Spleen (tissue), 7 donors: ENCODE measurements around the gene BNC2.

Source experiments
- POLR2A ChIP-seq, 3 donors: fragments of 450-650 bp; IDR thresholded peaks; one replicate each; pipeline ENCODE4 v1.5.1; 2017; ENCODE audit warnings: antibody characterized with exemption in 3 of 3, mild to moderate bottlenecking in 1 of 3
- POLR2AphosphoS5 ChIP-seq, 3 donors: sonication (generic); formaldehyde crosslinking; IDR thresholded peaks; one replicate each; pipeline ENCODE4 v1.5.1; 2017; ENCODE audit warnings: antibody characterized with exemption in 3 of 3
- TF ChIP-seq, protein P1 (sequence below), 11 experiments: fragments of 200-600 bp in 7 of 11; fragments of 450-650 bp in 4 of 11; sonication (generic) in 4 of 11; IDR thresholded peaks in 8 of 11; conservative IDR thresholded peaks in 3 of 11; 1 replicate in 7 of 11; 2 replicates in 4 of 11; pipeline versions ENCODE4 v1.4.0 to v1.8.0; 2016 to 2021; ENCODE audit warnings: antibody characterized with exemption in 11 of 11, inconsistent platforms in 4 of 11, mild to moderate bottlenecking in 1 of 11
- donor health status: DM: no; HTN: no; CAD: no; lungs with moderate emphysema.
- donor health status: DM: no; HTN: no; CAD: no.
- donor health status: DM: no; HTN: no; CAD: no.

DNA sequence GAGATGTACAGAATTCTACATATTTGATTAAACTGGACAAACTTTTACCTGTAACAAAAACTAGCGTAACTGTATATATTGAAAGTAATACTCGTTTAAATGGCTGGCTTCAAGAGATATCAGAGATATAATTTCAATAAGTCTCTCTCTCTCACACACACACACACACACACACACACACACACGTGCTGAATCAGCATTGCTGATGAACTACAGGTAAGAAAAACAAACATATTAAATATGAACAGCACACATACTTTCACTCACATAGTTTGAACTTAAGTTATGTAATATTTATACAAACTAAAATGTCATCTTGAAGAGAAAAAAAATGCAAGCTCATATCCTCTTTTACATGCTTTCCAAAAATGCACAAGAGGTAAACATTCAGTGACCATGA, 145.4 kb downstream of the BNC2 start:
- TF ChIP-seq, protein P1, sequence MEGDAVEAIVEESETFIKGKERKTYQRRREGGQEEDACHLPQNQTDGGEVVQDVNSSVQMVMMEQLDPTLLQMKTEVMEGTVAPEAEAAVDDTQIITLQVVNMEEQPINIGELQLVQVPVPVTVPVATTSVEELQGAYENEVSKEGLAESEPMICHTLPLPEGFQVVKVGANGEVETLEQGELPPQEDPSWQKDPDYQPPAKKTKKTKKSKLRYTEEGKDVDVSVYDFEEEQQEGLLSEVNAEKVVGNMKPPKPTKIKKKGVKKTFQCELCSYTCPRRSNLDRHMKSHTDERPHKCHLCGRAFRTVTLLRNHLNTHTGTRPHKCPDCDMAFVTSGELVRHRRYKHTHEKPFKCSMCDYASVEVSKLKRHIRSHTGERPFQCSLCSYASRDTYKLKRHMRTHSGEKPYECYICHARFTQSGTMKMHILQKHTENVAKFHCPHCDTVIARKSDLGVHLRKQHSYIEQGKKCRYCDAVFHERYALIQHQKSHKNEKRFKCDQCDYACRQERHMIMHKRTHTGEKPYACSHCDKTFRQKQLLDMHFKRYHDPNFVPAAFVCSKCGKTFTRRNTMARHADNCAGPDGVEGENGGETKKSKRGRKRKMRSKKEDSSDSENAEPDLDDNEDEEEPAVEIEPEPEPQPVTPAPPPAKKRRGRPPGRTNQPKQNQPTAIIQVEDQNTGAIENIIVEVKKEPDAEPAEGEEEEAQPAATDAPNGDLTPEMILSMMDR (IDR thresholded peaks at IDR 0.05 in 8 of 11, conservative IDR thresholded peaks at IDR 0.05 in 3 of 11), result no peak
- no peak for TF ChIP-seq POLR2A (IDR thresholded peaks at IDR 0.05)
- no peak for TF ChIP-seq POLR2AphosphoS5 (IDR thresholded peaks at IDR 0.05)
